ENCODE data around the gene EDN3. TPM values are rescaled to one million over a fixed set of nuclear protein-coding genes. Genes with fewer than 3 reads are reported as not detected.

EDN3 gene
- total RNA-seq, 2 donors from 2014 or later = not detected

GRCh38 chr20:59308493-59309201, 8.2 kb downstream of the EDN3 start:
- no peak overlapping the region for H3K4me3 ChIP-seq (ENCODE audit: low read length)
- Mint-ChIP-seq H3K36me3 (ENCODE audit: low read depth) (no peaks in the 10 kb centered on the region), H3K27me3 (ENCODE audit: insufficient read depth) (peaks cover 46% of the 10 kb centered on the region), H3K9me3 (no peaks in the 10 kb centered on the region), H3K4me3 (no peak overlapping the region), H3K4me1 (peaks cover 25% of the 10 kb centered on the region), H3K27ac (no peak overlapping the region)
- 86 to 91% methylated on average over 3 to 10 of the region's 10 CpGs for WGBS, 2 experiments (ENCODE audit: insufficient coverage in 1 of 2, insufficient read length in 1 of 2)
- peaks cover 8% of the 10 kb centered on the region for H3K4me1 ChIP-seq (ENCODE audit: control insufficient read depth, insufficient read depth, low read length)
- no peak overlapping the region for H3K27ac ChIP-seq (ENCODE audit: low read depth, low read length)
- TF ChIP-seq, protein P1, sequence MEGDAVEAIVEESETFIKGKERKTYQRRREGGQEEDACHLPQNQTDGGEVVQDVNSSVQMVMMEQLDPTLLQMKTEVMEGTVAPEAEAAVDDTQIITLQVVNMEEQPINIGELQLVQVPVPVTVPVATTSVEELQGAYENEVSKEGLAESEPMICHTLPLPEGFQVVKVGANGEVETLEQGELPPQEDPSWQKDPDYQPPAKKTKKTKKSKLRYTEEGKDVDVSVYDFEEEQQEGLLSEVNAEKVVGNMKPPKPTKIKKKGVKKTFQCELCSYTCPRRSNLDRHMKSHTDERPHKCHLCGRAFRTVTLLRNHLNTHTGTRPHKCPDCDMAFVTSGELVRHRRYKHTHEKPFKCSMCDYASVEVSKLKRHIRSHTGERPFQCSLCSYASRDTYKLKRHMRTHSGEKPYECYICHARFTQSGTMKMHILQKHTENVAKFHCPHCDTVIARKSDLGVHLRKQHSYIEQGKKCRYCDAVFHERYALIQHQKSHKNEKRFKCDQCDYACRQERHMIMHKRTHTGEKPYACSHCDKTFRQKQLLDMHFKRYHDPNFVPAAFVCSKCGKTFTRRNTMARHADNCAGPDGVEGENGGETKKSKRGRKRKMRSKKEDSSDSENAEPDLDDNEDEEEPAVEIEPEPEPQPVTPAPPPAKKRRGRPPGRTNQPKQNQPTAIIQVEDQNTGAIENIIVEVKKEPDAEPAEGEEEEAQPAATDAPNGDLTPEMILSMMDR (conservative IDR thresholded peaks at IDR 0.05) = peak; percentile 48
- no peak overlapping the region for H3K9ac ChIP-seq (ENCODE audit: extremely low read depth, low read length, poor library complexity, severe bottlenecking)
- peaks cover 17% of the 10 kb centered on the region for H3K27me3 ChIP-seq (ENCODE audit: control insufficient read depth, insufficient read depth, low read length, poor library complexity, severe bottlenecking)
- no peaks in the 10 kb centered on the region for H3K36me3 ChIP-seq (ENCODE audit: control insufficient read depth, insufficient read depth, low read length)
- H3K9me3 ChIP-seq (ENCODE audit: control insufficient read depth, low read length) = no peaks in the 10 kb centered on the region
- DNase-seq = peak; percentile 64

- TF ChIP-seq, protein P1 (conservative IDR thresholded peaks at IDR 0.05) = no peak
- H3K9ac ChIP-seq (ENCODE audit: extremely low read depth, low read length, poor library complexity, severe bottlenecking) = no peak overlapping the region
- peaks cover 46% of the 10 kb centered on the region for H3K27me3 Mint-ChIP-seq (ENCODE audit: insufficient read depth)
- no peak overlapping the region for H3K27ac Mint-ChIP-seq
- H3K27me3 ChIP-seq (ENCODE audit: control insufficient read depth, insufficient read depth, low read length, poor library complexity, severe bottlenecking) = peaks cover 11% of the 10 kb centered on the region
- WGBS, 2 experiments (ENCODE audit: insufficient coverage in 1 of 2, insufficient read length in 1 of 2) = 78 to 87% methylated on average over 2 to 3 of the region's 3 CpGs
- H3K27ac ChIP-seq (ENCODE audit: low read depth, low read length) = no peak overlapping the region
- DNase-seq = no peak
- peaks cover 8% of the 10 kb centered on the region for H3K4me1 ChIP-seq (ENCODE audit: control insufficient read depth, insufficient read depth, low read length)
- H3K4me3 Mint-ChIP-seq = no peak overlapping the region
- peaks cover 25% of the 10 kb centered on the region for H3K4me1 Mint-ChIP-seq
- H3K9me3 ChIP-seq (ENCODE audit: control insufficient read depth, low read length) = no peaks in the 10 kb centered on the region
- H3K36me3 ChIP-seq (ENCODE audit: control insufficient read depth, insufficient read depth, low read length) = no peaks in the 10 kb centered on the region
- H3K9me3 Mint-ChIP-seq = no peaks in the 10 kb centered on the region
- no peaks in the 10 kb centered on the region for H3K36me3 Mint-ChIP-seq (ENCODE audit: low read depth)
- H3K4me3 ChIP-seq (ENCODE audit: low read length) = no peak overlapping the region
These were observed 8.8 kb downstream of the EDN3 start for GRCh38 chr20:59309218-59309617.

GRCh38 chr20:59314997-59315396, 14.6 kb downstream of the EDN3 start:
- 96% methylated on average over 2 of the region's 2 CpGs; no CpG with 5 or more reads in 1 of the 2 experiments for WGBS, 2 experiments (ENCODE audit: insufficient coverage in 1 of 2, insufficient read length in 1 of 2)
- Histone ChIP-seq H3K4me1 (ENCODE audit: control insufficient read depth, insufficient read depth, low read length) (peaks cover 3% of the 10 kb centered on the region), H3K9me3 (ENCODE audit: control insufficient read depth, low read length) (no peaks in the 10 kb centered on the region), H3K36me3 (ENCODE audit: control insufficient read depth, insufficient read depth, low read length) (no peaks in the 10 kb centered on the region), H3K27me3 (ENCODE audit: control insufficient read depth, insufficient read depth, low read length, poor library complexity, severe bottlenecking) (no peaks in the 10 kb centered on the region), H3K4me3 (ENCODE audit: low read length) (no peak overlapping the region), H3K9ac (ENCODE audit: extremely low read depth, low read length, poor library complexity, severe bottlenecking) (no peak overlapping the region), H3K27ac (ENCODE audit: low read depth, low read length) (no peak overlapping the region)
- H3K36me3 Mint-ChIP-seq (ENCODE audit: low read depth) = no peaks in the 10 kb centered on the region
- TF ChIP-seq, protein P1 (conservative IDR thresholded peaks at IDR 0.05) = no peak
- DNase-seq = no peak
- no peak overlapping the region for H3K27ac Mint-ChIP-seq
- H3K27me3 Mint-ChIP-seq (ENCODE audit: insufficient read depth) = peaks cover 50% of the 10 kb centered on the region
- H3K9me3 Mint-ChIP-seq = peaks cover 3% of the 10 kb centered on the region
- H3K4me1 Mint-ChIP-seq = peaks cover 8% of the 10 kb centered on the region
- no peak overlapping the region for H3K4me3 Mint-ChIP-seq
